Measurements from ENCODE around the gene ALG9. TPM values are rescaled to one million over a fixed set of nuclear protein-coding genes. Genes with fewer than 3 reads are reported as not detected.

ALG9 gene
- total RNA-seq, 1 donor from 2014 or later: 24.6 TPM

GRCh38 chr11:111736621-111737443 lies 134.5 kb downstream of the ALG9 start:
- intact Hi-C loops (cut with micrococcal nuclease): no loop called here

Other genes starting within 250 kb of the ALG9 start
- gene PPP2R1B, start 105.2 kb downstream of the ALG9 start, total RNA-seq: 49.3 and 60.7 TPM in 2 replicates
- gene FDXACB1, start 7.6 kb upstream of the ALG9 start, total RNA-seq: 4.3 and 4.7 TPM in 2 replicates
- 11.5 and 12.0 TPM in 2 replicates for gene CFAP68, start 8.0 kb upstream of the ALG9 start, total RNA-seq
- 0.76 TPM in 1 of 2 replicates, not detected in the other for gene CRYAB, start 40.2 kb upstream of the ALG9 start, total RNA-seq
- gene HSPB2, start 41.2 kb upstream of the ALG9 start, total RNA-seq: not detected in 2 replicates
- gene C11orf52, start 47.3 kb upstream of the ALG9 start, total RNA-seq: not detected in 2 replicates
- gene DIXDC1, start 65.8 kb upstream of the ALG9 start, total RNA-seq: 6.5 and 7.7 TPM in 2 replicates
- gene DLAT, start 153.8 kb upstream of the ALG9 start, total RNA-seq: 31.1 and 31.7 TPM in 2 replicates
- not detected in 2 replicates for gene PIH1D2, start 202.4 kb upstream of the ALG9 start, total RNA-seq
- 20.6 and 22.5 TPM in 2 replicates for gene NKAPD1, start 202.7 kb upstream of the ALG9 start, total RNA-seq
- gene TIMM8B, start 215.2 kb upstream of the ALG9 start, total RNA-seq: 52.0 and 60.2 TPM in 2 replicates
- gene SDHD, start 215.3 kb upstream of the ALG9 start, total RNA-seq: 84.0 and 86.2 TPM in 2 replicates

Data from T-helper 1 cell treated with Interleukin-12 subunit alpha and Interleukin-12 subunit beta and Interleukin-4 antibody, amounts not matched to agents 30 ng/mL and 1 ng/mL, for 36 hours (primary cell).